ENCODE data around the gene TNKS1BP1. TPM values are rescaled to one million over a fixed set of nuclear protein-coding genes. Genes with fewer than 3 reads are reported as not detected.

The TNKS1BP1 gene
- total RNA-seq, 1 experiment from 2014 or later: 94.6 TPM

DNA sequence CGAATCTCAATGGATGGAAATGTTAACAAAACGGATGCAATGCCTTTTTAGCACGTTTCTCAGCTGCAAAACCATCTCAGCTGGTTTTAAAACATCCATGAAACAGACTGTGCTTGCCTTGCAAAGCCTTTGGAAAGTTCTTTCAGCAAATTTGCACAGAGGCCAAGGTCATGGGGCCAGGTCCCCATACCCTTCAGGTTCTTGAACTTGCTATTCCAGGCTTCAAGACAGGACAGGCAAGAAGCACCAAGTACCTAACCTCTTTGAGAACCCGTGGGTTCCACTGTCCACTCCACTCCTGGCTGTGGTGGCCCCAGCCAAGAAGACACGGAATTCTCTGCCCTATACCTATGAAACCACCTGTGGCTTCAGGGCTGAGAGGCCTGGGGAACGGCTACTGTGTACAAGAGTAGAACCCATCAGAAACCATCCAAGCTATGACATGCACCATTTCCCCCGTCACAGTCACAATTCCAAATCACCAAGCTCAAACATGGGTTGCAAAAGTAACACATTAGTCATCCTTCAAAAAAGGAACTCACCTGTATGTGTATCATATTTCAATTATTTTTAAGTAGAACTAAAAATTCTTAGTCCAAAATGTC, 17.0 kb downstream of the TNKS1BP1 start:
- Histone ChIP-seq H3K9me3 (ENCODE audit: control insufficient read depth, insufficient read depth, low read depth, low read length) (no peaks in the 10 kb centered on the region), H3K27ac (ENCODE audit: low read length) (no peak overlapping the region), H3K36me3 (ENCODE audit: control insufficient read depth, insufficient read depth, low read length) (no peaks in the 10 kb centered on the region), H3K4me3 (ENCODE audit: low read depth in 2 of 2, low read length in 2 of 2) (no peak overlapping the region), H3K27me3 (ENCODE audit: control insufficient read depth, insufficient read depth, low read length) (no peaks in the 10 kb centered on the region), H3K4me1 (ENCODE audit: control insufficient read depth, insufficient read depth, low read length) (peaks cover 28% of the 10 kb centered on the region)
- ChIA-PET POLR2A (no interaction called here), CTCF (no interaction called here)
- no TSS peak for BruUV-seq (replicated peaks)
- ATAC-seq: no peak
- in situ Hi-C loops (cut with HindIII; ENCODE audit: low pct_unique_long_range_greater_than_20kb, low sequenced_read_pairs) (no loop called here), intact Hi-C loops (cut with micrococcal nuclease; ENCODE audit: unreplicated experiment) (no loop called here)
- no peak for DNase-seq (ENCODE audit: low read depth, low spot score)
- TF ChIP-seq POLR2AphosphoS5 (IDR thresholded peaks at IDR 0.05; ENCODE audit: low read depth, low read length) (no peak), SIN3A (IDR thresholded peaks at IDR 0.05; ENCODE audit: borderline replicate concordance, insufficient read depth, low read depth, low read length) (no peak), TCF7L2 (IDR thresholded peaks at IDR 0.05; ENCODE audit: low read depth, low read length) (no peak)
- TF ChIP-seq, protein P1, sequence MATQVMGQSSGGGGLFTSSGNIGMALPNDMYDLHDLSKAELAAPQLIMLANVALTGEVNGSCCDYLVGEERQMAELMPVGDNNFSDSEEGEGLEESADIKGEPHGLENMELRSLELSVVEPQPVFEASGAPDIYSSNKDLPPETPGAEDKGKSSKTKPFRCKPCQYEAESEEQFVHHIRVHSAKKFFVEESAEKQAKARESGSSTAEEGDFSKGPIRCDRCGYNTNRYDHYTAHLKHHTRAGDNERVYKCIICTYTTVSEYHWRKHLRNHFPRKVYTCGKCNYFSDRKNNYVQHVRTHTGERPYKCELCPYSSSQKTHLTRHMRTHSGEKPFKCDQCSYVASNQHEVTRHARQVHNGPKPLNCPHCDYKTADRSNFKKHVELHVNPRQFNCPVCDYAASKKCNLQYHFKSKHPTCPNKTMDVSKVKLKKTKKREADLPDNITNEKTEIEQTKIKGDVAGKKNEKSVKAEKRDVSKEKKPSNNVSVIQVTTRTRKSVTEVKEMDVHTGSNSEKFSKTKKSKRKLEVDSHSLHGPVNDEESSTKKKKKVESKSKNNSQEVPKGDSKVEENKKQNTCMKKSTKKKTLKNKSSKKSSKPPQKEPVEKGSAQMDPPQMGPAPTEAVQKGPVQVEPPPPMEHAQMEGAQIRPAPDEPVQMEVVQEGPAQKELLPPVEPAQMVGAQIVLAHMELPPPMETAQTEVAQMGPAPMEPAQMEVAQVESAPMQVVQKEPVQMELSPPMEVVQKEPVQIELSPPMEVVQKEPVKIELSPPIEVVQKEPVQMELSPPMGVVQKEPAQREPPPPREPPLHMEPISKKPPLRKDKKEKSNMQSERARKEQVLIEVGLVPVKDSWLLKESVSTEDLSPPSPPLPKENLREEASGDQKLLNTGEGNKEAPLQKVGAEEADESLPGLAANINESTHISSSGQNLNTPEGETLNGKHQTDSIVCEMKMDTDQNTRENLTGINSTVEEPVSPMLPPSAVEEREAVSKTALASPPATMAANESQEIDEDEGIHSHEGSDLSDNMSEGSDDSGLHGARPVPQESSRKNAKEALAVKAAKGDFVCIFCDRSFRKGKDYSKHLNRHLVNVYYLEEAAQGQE (IDR thresholded peaks at IDR 0.05; ENCODE audit: insufficient read depth in 1 of 2, low read depth in 2 of 2, low read length in 1 of 2): no peak
- TF ChIP-seq, protein P2, sequence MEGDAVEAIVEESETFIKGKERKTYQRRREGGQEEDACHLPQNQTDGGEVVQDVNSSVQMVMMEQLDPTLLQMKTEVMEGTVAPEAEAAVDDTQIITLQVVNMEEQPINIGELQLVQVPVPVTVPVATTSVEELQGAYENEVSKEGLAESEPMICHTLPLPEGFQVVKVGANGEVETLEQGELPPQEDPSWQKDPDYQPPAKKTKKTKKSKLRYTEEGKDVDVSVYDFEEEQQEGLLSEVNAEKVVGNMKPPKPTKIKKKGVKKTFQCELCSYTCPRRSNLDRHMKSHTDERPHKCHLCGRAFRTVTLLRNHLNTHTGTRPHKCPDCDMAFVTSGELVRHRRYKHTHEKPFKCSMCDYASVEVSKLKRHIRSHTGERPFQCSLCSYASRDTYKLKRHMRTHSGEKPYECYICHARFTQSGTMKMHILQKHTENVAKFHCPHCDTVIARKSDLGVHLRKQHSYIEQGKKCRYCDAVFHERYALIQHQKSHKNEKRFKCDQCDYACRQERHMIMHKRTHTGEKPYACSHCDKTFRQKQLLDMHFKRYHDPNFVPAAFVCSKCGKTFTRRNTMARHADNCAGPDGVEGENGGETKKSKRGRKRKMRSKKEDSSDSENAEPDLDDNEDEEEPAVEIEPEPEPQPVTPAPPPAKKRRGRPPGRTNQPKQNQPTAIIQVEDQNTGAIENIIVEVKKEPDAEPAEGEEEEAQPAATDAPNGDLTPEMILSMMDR (IDR thresholded peaks at IDR 0.05): no peak

DNA sequence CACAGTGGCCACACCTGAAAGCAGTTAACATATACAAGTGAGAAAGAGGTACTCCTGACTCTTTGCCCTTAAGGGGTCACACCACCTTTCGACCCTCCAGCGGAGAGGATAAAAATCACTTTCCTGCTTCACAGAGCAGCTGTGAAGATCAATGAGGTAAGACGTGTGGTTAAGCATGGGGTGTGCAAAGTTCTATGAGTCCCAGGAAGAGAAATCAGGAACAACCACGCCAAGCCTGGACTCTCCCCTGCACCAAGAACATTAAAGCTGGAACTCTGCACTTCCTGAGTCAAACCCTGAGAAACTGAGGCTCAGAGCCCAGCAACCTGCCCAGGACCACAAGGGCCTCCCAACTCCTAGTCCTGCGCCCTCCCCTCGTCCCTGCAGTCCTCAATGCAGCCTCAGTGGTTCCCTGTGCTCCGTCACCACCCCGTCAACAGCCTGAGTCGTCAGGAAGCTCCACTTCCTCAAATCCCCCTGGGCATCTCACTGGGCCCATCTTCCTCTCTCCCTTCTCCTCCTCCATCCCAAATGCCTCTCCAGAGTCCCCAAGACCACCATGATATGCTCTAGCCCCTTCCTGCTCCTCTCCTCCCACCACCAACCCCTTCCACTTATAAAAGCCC, 17.7 kb downstream of the TNKS1BP1 start:
- H3K36me3 ChIP-seq (ENCODE audit: control insufficient read depth, insufficient read depth, low read length): no peaks in the 10 kb centered on the region
- ATAC-seq (no peak), DNase-seq (ENCODE audit: low read depth, low spot score) (no peak)
- no peaks in the 10 kb centered on the region for H3K27me3 ChIP-seq (ENCODE audit: control insufficient read depth, insufficient read depth, low read length)
- TF ChIP-seq TCF7L2 (IDR thresholded peaks at IDR 0.05; ENCODE audit: low read depth, low read length): no peak
- TF ChIP-seq POLR2AphosphoS5 (IDR thresholded peaks at IDR 0.05; ENCODE audit: low read depth, low read length): no peak
- TF ChIP-seq, protein P2 (IDR thresholded peaks at IDR 0.05): no peak
- TF ChIP-seq, protein P1 (IDR thresholded peaks at IDR 0.05; ENCODE audit: insufficient read depth in 1 of 2, low read depth in 2 of 2, low read length in 1 of 2): no peak
- TF ChIP-seq SIN3A (IDR thresholded peaks at IDR 0.05; ENCODE audit: borderline replicate concordance, insufficient read depth, low read depth, low read length): no peak
- no TSS peak for BruUV-seq (replicated peaks)
- in situ Hi-C loops (cut with HindIII; ENCODE audit: low pct_unique_long_range_greater_than_20kb, low sequenced_read_pairs) (no loop called here), intact Hi-C loops (cut with micrococcal nuclease; ENCODE audit: unreplicated experiment) (no loop called here)
- no peak overlapping the region for H3K27ac ChIP-seq (ENCODE audit: low read length)
- ChIA-PET CTCF (no interaction called here), POLR2A (no interaction called here)
- H3K4me1 ChIP-seq (ENCODE audit: control insufficient read depth, insufficient read depth, low read length): peaks cover 23% of the 10 kb centered on the region
- no peak overlapping the region for H3K4me3 ChIP-seq (ENCODE audit: low read depth in 2 of 2, low read length in 2 of 2)
- no peaks in the 10 kb centered on the region for H3K9me3 ChIP-seq (ENCODE audit: control insufficient read depth, insufficient read depth, low read depth, low read length)
